Measurements from ENCODE around the gene KCNJ18.
"Not testable (repeated sequence)": the region's sequence is repeated elsewhere in the genome, so short reads cannot be mapped to it uniquely, and the experiment has no call there.

DNA sequence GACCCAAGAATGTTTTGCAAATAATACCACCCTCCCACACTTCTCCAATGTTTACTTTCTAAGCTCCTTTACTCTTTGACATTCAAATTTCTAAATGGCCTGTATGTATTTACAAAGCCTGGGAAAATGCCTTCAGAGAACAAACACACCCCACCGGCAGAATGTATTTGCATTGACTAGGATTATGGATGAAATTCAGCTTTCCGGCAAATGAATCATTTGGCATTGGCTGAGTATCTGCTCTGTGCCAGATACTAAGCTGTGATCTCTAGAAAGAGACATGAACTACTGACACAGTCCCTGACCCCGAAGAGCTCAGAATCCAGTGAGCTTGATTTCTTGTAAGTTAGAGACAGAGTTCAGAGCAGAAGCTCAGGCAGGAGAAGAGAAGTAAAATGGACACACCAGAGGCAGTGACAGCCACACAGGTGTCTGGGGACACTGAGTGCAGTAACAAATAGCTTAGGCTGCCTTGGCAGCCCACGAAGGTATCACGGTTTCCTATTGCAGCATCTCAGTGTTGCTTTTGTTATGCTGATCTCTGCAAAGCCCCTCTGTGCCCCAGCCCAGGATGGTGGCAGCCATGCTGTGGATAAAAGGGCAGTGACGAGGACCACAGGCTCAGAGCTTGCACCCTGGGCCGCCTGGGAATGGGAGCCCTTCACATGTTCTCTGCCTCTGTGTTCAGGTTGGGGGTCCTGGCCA is 24.8 kb upstream of the KCNJ18 start:
- not testable (repeated sequence) for TF ChIP-seq POLR2A, TAF1, SPI1, POLR2AphosphoS5 (IDR thresholded peaks at IDR 0.05; ENCODE audit: low read depth, low read length)
